PC-3 (cell line): ENCODE results near the gene DDX47.
"Not testable (repeated sequence)": the region's sequence is repeated elsewhere in the genome, so short reads cannot be mapped to it uniquely, and the experiment has no call there.

Source experiments
- CTCF ChIP-seq: fragments of 300-600 bp; sonication (generic); conservative IDR thresholded peaks from 2 replicates; pipeline ENCODE4 v1.5.1; 2017; ENCODE audit warnings: antibody characterized with exemption, low read depth, mild to moderate bottlenecking, low read length
- EZH2 ChIP-seq: fragments of 300-600 bp; sonication (generic); IDR thresholded peaks from one replicate; pipeline ENCODE4 v1.6.1; 2017; ENCODE audit warnings: antibody characterized with exemption, mild to moderate bottlenecking, low read length; ENCODE audit not compliant: unreplicated experiment
- EZH2phosphoT487 ChIP-seq: fragments of 300-600 bp; sonication (generic); IDR thresholded peaks from 2 replicates; pipeline ENCODE4 v1.6.1; 2018; ENCODE audit warnings: mild to moderate bottlenecking, antibody characterized with exemption, low read length, borderline replicate concordance

- not testable (repeated sequence) for TF ChIP-seq CTCF, EZH2phosphoT487, EZH2
Measured at GRCh38 chr12:12839439-12839838, 26.3 kb downstream of the DDX47 start.
